ENCODE data around the gene YPEL2. TPM values are rescaled to one million over a fixed set of nuclear protein-coding genes. Genes with fewer than 3 reads are reported as not detected.

YPEL2 gene
- total and polyA plus RNA-seq, 2 of the 13 experiments (the other 11 are each of a cell fraction or from before 2014, with no cell fraction given) = 8.5 to 21.1 TPM

GRCh38 chr17:59371416-59372100, 40.1 kb downstream of the YPEL2 start:
- in situ Hi-C loops (cut with HindIII; ENCODE audit: extremely low pct_ligation_motif_present, low pct_unique_long_range_greater_than_20kb) (no loop called here), intact Hi-C loops (cut with micrococcal nuclease; ENCODE audit: unreplicated experiment) (loop anchor here (1.0 kb wide), 1 partner anchor 49 kb away; no protein-coding TSS in a partner anchor)
- no TSS peak for BruUV-seq (replicated peaks)
- peaks cover 7% of the 10 kb centered on the region for H3K79me2 ChIP-seq (ENCODE audit: insufficient read depth, low read length)
- POLR2A ChIA-PET = no interaction called here
- H3K4me1 ChIP-seq (ENCODE audit: insufficient read depth, low read length) = peaks cover 83% of the 10 kb centered on the region
- H3K27ac ChIP-seq (ENCODE audit: extremely low read length, insufficient read depth, low read length) = no peak overlapping the region
- peak overlapping the region; percentile 13; the same call in 1 of the 2 replicates for H3K4me2 ChIP-seq (ENCODE audit: low read depth, low read length)
- H2AFZ ChIP-seq (ENCODE audit: low read length) = no peak overlapping the region
- no peaks in the 10 kb centered on the region for H3K27me3 ChIP-seq (ENCODE audit: control insufficient read depth in 1 of 2, insufficient read depth in 2 of 2, low read length in 2 of 2)
- no peaks in the 10 kb centered on the region; a peak in 1 of 5 replicates for H3K36me3 ChIP-seq (replicated peaks in 1 of 2; ENCODE audit: control insufficient read depth in 1 of 2, insufficient read depth in 2 of 2, low read length in 2 of 2)
- peak; percentile 54 for FAIRE-seq
- 0 out of 3 replicates have a peak, but pooled peaks have one; percentile 3 for ATAC-seq
- H3K9ac ChIP-seq (ENCODE audit: insufficient read depth, low read depth, low read length) = no peak overlapping the region
- CTCF ChIA-PET (ENCODE audit: low intra/inter-chr PET ratio, low total read pairs) = no interaction called here
- WGBS (ENCODE audit: low lambda C conversion rate) = 59% methylated on average over 3 of the region's 5 CpGs
- H3K9me3 ChIP-seq (ENCODE audit: low read length) = no peaks in the 10 kb centered on the region
- no peaks in the 10 kb centered on the region for H4K20me1 ChIP-seq (ENCODE audit: insufficient read depth, low read length)
- no peak overlapping the region for H3K4me3 ChIP-seq (replicated peaks in 1 of 3; ENCODE audit: insufficient read depth in 1 of 3, low read depth in 2 of 3, low read length in 3 of 3)
- DNase-seq (ENCODE audit: low spot score) = peak; percentile 32
- TF ChIP-seq MEF2D (CRISPR knock-in tag; IDR thresholded peaks at IDR 0.05) = 0 out of 2 replicates have a peak, but pooled peaks have one; percentile 25
- TF ChIP-seq NFYC (CRISPR knock-in tag; IDR thresholded peaks at IDR 0.05) = no peak
- no peak for TF ChIP-seq ZUFSP (CRISPR knock-in tag; IDR thresholded peaks at IDR 0.05; ENCODE audit: borderline replicate concordance)
- no peak for TF ChIP-seq ZBTB49 (CRISPR knock-in tag; IDR thresholded peaks at IDR 0.05; ENCODE audit: borderline replicate concordance)
- TF ChIP-seq ZBTB40 (IDR thresholded peaks at IDR 0.05) = no peak
- no peak for TF ChIP-seq ZBTB40 (CRISPR knock-in tag; IDR thresholded peaks at IDR 0.05)
